Endothelial cell of hepatic sinusoid (primary cell): ENCODE data around the gene WNT3A.

Source experiments
- in situ Hi-C: cut with HindIII; loops from 2 replicates; pipeline ENCODE4 v1.10.0; 2017; ENCODE audit warnings: low sequenced_read_pairs

The WNT3A gene

GRCh38 chr1:228109073-228109961 lies 102.5 kb downstream of the WNT3A start, which contains the start of gene MRPL55:
TSS of gene MRPL55 (minus strand) at chr1:228109299. CDS start at chr1:228108260, 1,039 bp downstream.
- in situ Hi-C loops: loop anchor here (5.0 kb wide), 2 partner anchors 58 to 103 kb away; partner anchors contain the start of gene IBA57

DNA sequence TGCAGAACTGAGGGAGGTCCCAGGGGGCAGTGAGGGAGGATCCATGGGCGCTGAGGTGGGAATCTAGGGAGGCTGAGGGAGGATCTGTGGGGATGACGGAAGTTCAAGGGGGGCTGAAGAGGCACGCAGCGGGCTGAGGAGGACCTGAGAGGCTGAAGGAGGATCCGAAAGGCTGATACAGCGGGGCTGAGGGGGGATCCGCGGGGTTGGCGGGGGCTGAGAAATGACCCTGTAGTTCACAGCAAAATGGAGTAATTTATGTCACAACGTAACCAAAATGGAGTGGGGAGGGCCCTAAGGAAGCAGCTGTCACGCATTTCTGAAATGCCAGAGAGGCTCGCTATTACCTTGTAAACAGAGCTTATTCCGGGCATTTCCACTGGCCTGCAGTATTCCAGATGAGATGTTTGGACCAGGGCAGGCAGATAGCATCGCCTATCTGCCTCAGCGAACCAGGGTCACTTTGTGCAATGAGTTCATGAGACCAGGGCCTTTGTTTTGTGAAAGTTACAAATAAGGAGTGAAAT lies 103.2 kb downstream of the WNT3A start:
- in situ Hi-C loops: loop anchor here (5.0 kb wide), 2 partner anchors 57 to 102 kb away; partner anchors contain the start of gene IBA57

GRCh38 chr1:228110556-228110955 lies 103.8 kb downstream of the WNT3A start:
- in situ Hi-C loops: no loop called here
